Stimulated activated CD4-positive, alpha-beta T cell treated with anti-CD3 and anti-CD28 coated beads, Interleukin-15, amount 100 ng/mL, for 48 hours (primary cell): ENCODE data around the gene CLEC2L.

Source experiments
- DNase-seq, 2 donors: peaks; one replicate each; pipeline ENCODE4 v3.0.0-alpha.2; 2020; ENCODE audit warnings: low read depth in 2 of 2

CLEC2L gene

DNA sequence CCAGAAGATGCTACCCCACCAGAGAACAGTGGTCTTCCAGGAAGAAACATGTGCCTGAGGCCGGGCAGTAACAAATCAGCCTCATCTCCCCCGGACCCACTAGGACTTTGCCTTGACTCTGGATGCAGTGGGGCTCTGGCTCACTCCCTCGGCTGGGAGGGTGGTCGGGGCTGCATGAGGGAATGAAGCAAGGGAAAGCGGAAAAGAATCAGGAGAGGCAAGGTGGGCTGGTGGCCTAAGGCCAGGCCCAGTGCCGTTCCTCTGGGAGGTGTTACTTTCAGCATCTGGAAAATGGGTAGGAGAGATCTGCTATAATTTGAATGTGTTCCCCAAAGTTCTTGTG is 51.8 kb downstream of the CLEC2L start:
- DNase-seq, result no peak

DNA sequence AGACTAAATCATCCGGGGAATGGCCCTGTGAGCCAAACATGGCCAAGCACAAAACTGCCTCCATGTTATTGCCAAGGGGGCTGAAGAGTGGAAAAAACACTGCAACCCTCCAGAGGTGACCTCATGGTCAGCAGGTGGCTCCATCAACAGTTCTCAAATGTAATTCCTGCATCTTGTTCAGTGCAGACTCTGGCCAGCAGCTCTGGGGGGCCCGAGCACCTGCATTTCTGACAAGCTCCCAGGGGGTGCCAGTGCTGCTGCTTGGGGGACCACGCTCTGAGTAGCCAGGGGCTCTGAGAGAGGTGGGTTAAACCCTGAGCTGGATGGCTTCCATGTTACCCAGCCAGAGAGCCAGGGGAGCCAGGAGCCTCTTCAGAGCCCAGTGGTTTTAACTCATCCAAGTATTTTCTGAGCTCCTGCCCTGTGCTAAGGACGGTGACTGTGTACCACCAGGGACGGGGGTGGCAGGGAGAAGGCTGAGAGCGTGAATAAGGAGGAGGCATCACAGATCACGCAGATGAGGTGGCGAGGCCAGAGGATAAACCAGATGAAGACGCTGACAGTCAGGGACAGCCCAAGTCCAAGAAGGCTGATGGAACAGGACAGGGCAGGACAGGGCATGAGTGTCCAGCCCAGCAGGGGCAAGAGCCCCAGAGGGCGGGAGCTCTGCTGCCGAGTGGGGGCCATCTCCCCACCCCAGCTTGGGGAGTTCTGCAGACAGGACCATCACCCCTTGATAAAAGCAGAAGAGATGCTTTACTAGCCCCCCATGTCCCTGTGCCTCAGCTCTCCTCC is 52.9 kb downstream of the CLEC2L start:
- DNase-seq, result no peak

DNA sequence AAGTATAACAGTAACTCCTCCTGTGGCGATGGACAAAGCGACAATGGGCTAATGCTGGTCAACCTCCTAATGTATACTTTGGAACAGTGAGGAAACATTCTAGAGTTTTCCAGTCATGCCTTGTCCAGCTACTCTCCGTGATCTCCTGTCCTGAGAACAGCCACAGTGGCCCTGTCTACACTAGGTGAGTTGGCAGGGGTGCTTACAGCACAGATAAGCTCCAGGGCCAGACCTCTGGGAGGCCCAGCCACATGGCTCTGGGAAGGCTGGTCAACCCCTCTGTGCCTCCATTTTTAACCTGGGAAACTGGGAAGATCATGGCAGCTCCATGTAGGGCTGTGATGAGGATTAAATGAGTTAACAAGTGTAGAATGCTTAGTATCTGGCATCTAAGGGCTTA is 57.0 kb downstream of the CLEC2L start:
- DNase-seq, result no peak

DNA sequence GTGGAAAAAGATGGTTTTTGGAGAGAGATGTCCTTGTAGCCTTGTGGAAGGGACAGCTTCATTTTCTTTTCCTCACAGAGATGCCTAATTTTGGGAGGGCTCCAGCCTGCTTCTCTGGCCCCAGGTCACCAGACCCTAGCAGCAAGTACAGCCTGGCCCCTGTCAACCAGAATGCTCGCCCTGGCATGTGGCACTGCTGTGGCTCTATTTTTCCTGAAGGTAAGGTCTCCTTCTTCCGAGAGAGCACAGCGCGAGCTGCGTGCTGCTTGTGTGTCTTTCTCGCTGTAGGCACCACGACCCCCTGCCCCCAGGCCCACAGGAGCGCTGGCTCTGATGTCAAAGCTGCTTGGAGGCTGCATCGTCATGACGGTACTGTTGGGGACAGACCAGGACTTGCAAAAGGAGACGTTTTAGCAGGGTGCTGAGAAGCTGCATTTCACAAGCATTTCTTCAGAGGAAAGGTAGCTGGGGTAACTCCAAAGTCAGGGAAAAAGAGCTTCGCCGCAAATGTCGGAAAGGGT is 58.7 kb downstream of the CLEC2L start:
- no peak for DNase-seq

DNA sequence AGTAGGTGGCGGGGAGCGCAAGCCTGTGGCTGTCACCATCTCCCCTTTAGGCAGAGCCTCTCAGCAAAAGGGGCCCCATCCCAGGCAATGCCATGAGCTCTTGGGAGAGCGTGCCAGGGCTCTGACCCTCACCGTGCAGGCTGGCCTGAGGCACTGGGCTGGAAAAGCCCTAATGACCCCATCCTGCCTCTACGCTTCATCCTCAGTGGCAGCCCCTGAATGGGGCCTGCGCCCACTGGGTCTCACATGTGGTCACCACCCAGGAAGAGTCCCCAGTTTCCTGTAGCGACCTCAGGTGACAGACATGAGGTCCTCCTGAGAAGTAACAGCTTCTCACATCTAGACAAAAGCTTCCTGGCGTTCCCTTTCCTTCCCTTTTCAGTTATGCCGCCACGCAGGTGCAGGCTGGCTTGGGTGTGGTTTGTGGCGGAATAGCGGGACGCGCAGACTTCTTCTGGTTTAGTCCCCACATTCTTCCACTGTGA is 59.2 kb downstream of the CLEC2L start:
- DNase-seq, result no peak

DNA sequence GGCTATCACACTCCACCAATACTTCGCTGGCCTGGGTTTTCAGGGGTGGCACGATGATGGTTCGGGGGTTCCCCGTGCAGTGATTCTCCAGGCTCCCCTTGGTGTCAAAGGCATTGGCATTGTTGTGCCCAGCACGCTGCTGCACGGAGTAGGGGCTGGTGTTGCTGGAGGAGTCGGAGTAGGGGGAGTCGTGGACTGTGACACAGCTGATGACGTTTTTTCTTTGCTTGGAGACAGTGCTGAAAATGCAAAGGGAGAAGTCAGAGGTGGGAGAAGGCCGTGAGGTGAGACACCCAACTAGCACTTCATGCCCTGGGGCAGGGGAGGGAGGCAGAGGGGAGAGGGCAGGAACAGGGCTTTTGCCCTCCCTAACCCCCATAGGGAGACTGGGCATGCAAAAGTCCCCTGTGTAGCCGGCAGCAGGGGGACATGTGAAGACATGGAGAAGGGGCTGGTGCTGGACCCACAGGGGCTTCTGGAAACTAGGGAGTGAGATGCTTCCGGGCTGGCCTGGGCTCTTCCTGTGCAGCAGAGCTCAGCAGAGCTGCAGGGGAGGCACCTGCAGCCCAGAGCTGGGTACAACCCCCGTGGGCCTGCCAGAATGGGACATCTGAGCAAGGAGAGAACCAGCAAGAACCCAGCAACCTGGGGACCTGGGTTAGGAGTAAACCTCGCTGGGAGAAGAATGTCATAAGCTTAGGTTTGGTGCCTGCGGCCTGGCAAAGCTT is 60.5 kb downstream of the CLEC2L start:
- DNase-seq, result no peak

DNA sequence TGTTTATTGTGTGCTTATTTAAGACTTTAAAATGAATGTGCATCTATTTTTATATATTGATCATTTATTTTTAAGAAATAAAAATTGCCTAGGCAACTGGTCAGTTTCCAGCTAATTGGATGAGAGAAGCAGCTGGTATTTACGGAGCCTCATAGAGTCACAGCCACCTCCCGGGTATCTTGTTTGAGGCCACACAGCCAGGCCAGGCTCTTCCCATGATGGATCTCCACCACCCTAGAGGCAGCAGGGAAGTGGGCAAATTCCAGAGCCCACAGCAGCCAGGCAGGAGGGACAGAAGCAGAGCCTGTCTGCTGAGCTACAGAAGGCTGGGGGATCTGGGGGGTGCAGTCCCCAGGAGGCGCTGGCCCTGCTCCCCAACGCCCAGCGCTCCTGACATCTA is 61.6 kb downstream of the CLEC2L start:
- no peak for DNase-seq

DNA sequence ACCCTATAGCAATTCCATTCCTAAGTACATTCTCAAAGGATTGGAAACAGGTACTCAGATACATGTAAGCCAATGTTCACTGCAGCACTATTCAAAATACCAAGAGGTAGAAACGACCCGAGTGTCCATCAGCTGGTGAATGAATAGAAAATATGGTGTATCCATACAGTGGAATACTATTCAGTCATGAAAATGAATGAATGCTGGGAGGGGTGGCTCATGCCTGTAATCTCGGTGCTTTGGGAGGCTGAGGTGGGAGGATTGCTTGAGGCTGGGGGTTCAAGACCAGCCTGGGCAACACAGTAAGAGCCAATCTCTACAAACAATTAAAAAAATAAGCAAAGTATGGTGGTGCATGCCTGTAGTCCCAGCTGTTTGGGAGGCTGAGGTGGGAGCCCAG is 62.8 kb downstream of the CLEC2L start:
- no peak for DNase-seq

DNA sequence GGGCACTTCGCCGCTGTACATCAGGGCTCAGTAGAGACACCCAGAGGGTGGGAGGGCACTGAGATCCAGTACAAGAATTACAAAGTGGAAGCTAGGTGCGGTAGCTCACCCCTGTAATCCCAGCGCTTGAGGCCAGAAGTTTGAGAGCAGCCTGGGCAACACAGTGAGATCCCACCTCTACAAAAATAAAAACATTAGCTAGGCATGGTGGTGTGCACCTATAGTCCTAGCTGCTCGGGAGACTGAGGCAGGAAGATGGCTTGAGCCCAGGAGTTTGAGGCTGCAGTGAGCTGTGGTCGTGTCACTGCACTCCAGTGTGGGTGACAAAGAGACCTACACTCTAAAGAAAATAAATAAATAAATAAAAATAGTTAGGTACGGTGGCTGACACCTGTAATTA is 64.0 kb downstream of the CLEC2L start:
- DNase-seq, result no peak

DNA sequence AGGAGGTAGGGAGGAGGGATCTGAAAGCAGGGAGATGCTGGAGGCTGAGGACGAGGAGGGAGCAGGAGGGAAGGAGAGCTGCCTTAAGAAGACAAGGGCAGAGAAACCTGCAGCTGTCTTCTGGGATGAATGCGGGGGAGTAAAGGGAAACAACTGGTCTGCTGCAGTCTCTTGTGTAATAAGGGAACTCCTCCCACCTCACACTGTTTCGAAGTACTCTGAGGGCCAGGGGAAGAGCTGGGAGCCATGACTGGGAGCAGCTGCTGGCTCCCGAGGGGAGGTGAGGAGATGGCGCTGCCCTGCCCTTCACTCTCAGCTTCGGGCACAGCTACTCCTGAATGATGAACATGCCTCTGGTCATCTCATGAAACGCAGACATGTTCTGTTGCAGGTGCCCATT is 65.1 kb downstream of the CLEC2L start:
- no peak for DNase-seq

DNA sequence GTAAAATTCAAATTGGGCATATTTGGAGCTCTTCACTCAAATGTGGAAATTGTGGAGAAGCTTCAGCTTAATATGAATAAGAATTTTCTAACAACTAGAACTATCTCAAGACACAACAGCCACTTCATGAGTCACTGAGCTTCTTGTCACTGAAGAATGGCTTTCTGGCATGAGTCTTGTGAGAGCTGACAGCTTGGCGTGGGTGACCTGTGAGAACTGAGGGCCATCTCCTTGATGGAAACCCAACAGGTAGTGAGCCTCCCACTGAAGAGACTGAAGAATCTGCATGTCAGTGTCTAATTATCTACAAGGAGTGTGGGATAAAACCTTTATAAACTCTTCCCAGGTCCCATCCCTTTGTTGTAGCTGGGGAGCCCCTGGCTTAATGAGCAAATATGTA is 66.0 kb downstream of the CLEC2L start:
- no peak for DNase-seq

DNA sequence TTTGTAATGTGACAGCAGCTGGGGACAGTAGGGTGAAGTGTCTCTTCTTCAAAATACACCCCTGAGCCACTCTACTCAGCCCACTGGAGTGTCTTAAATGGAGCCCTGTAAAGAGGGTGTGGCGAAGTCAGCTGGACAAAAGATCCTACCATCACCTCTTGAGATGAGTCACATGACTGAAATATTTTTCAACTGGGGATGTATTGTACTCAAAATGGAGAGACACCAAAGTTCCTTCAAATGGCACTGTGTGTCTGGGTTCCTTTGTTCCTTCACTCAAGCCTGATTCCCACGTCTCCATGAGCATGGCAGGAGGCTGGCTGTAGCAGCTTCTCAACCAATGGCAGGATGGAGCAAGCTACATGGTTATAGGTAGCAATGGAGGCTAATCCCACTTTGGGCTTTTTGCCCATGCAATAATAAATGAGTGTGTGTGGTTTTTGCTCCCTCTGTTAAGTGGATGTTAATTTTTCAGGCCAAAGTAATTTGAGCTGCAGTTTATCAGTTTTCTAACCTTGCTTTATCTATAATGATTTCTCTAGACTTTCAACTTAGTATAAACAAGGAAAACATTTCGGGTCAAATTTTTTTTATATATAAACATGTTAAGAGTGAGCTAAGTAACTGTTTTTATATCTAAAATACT is 68.2 kb downstream of the CLEC2L start:
- no peak for DNase-seq

DNA sequence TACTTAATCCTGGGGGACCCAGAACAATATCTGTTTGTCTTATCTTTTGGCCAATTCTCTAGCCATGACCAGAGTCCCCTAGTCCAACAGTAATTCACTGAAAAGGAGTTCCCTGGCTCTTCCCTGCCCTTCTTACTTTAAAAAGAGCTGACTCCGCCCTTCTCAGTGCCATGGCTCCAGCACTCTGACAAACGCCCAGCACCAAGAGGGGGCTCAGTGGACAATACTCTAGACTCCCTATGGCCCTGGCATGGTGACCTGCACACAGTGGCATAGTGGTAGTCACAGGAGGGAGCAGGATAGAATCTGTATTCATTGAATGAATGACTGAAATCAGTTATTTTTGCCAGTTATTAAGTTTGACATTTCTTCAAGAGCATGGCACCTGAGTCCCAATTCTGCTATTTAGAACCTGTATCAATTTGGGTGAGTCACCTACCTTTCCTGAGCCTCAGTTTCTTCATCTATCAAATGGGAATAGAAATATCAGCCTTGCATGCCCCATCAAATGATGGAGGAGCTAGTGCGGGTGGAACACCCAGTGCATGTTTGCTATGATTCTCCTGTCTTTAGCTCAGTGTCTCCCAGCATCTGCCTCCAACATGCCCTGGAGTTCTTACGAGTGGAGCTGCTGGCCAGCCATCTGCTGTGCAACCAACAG is 69.4 kb downstream of the CLEC2L start:
- DNase-seq, result no peak

DNA sequence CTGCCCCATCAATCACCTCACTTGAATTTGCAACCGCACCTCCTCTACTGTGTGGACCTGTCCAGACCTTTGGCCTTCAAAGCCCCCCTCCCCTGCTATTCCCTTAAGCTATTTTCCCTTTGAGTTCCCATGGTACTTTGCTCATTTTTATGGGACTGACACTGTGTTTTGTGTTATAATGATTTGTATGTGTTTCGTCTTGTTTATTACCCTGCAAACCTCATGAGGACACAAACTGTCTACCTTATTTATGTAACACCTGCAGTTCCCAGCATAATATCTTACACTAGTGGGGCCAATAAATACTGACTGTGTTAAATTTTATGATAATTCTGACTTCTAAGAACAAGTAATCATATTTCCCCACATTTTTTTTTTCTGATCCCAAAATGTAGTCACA is 70.6 kb downstream of the CLEC2L start:
- DNase-seq, result no peak
